ENCODE data around the gene RPL31. TPM values are rescaled to one million over a fixed set of nuclear protein-coding genes. Genes with fewer than 3 reads are reported as not detected.

Gene RPL31
- polyA plus RNA-seq, 10 donors, result 3,258 to 4,486 (median 3,722) TPM

DNA sequence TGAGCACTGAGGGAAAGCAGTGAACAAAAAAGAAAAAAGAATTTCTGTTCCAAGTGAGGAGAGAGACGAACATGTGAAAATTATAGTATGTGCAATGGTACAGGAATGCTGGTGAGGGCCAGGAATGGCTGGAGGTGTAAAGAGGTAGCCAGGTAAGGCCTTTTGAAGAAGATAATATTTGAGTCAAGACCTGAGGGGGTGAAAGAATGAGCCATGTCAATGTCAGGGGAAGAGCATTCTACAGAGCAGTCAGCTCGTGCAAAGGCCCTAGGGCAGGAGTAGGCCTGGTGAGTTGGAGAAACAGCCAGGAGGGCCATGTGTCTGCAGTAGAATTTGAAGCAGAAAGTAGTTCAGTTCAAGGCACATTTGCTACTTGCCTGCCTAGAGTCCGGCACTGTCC, 12.4 kb upstream of the RPL31 start:
- no peak for DNase-seq

DNA sequence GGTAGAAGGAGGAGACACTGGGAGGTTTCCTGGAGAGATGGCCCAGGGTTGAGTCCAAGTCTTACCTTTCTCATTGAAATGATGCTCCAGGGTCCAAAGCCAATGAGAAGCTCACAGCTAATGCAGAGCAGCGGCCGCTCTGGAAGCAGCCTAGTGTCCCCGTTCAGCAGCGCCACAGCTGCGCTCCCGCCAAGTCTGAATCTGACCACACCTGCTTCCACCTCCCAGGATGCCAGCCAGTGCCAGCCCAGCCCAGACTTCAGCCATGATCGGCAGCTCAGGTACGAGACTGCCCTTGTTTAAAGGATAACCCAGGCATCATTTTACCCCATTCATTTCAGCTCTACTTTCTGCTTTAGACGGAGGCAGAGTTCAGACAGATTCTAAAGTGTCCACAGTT, 11.9 kb upstream of the RPL31 start:
- no peak for DNase-seq

DNA sequence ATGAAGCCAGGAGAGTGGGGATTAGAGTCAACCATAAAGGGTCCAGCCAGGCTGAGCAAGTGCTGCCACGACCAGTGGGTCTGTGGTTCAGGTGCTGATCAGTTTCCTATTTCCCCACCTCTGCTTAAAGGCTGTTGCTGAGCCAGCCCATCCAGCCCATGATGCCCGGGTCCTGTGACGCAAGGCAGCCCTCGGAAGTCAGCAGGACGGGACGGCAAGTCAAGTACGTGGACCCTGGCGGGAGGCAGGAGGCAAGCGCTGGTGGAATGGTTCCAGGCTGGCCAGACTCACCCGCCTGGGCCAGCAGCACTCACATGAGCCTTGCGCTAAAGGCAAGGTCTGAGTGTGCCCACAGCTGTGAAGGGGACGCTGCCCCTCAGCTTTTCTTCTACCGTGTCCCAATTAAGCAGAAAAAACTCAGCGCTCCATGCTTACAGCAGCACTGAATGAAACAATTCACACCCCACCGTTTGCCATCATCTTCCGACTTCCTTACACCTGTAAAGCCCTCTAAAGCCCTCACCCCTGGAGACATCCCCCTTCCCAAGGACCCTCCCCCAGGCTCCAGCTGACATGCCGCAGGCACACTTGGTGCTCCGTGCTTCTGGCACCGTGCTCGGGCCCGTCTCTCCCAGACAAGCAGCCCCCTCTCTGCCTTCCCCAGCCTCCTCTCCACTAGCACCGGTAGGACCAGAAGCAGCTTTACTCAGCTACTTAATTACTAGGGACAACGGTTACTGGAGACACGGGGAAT, 11.3 kb upstream of the RPL31 start:
- no peak for DNase-seq

DNA sequence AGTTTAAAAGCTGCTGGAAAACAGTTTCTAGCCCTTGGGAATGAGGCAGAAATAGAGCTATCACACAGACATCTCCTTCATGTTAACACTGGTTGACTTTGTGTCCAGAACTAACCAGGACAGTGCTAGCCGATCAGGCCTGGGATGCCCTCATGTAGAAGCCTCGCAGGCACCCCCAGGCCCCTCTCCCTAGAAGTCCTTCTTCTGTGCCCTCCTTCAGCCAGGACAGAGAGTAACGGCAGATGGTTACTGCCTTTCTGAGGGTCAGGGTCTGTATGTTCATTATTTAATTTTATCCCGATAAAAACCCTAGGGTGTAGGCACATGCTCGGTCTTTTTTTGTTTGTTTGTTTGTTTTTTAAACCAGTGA, 10.7 kb upstream of the RPL31 start:
- no peak for DNase-seq

DNA sequence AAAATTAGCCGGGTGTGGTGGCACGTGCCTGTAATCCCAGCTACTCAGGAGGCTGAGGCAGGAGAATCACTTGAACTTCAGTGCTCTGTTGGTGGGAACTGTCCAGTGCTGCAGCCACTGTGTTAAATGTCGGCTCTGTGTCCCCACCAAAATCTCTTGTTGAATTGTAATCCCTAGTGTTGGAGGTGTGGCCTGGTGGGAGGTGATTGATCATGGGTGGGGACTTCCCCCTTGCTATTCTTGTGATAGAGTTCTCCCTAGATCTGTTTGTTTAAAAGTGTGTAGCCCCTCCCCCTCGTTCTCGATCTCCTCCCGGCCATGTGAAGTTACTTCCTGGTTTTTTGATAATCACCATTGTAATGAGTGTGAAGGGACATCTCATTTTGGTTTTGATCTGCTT, 9.8 kb upstream of the RPL31 start:
- no peak for DNase-seq

DNA sequence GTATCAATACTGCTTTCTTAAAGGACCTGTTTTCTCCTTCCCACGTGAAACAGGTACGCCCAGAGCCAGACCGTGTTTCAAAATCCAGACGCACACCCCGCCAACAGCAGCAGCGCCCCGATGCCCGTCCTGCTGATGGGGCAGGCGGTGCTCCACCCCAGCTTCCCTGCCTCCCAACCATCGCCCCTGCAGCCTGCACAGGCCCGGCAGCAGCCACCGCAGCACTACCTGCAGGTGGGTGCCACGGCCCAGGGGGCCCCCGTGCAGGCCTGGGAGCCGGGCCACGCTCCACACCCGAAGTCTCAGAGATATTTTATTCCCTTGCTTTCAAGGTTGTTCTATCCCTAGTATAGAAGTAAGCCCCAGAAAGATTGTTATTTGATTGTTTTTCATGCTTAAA, 8.8 kb upstream of the RPL31 start:
- no peak for DNase-seq

DNA sequence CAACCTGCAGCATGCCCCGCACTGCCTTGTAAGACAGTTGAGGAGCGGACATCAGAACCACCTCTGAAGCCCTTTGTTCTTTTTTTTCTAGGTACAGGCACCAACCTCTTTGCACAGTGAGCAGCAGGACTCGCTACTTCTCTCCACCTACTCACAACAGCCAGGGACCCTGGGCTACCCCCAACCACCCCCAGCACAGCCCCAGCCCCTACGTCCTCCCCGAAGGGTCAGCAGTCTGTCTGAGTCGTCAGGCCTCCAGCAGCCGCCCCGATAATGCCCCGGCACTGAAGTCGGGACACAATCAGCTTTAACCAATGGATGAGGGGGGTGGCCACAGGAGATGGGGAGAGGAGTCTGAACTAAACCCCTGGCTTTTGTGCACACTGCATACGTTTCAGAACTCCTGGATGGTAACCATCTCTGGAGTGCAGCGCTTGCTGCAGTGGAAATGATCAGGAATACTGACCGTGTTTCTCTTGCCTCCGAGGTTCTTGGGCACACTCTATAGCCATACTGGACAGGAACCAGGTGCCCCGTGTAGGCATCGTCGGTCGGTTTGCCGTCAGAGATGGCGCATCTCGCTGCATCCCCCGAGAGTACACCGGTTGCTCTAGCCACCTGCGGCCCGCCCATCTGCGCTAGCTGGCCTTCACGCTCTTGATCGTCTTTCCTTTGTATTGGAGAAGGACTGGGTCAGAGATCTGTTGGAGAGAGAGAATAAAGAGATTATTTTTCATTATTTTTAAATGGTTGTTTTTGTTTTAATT, 6.6 kb upstream of the RPL31 start:
- DNase-seq, result no peak

DNA sequence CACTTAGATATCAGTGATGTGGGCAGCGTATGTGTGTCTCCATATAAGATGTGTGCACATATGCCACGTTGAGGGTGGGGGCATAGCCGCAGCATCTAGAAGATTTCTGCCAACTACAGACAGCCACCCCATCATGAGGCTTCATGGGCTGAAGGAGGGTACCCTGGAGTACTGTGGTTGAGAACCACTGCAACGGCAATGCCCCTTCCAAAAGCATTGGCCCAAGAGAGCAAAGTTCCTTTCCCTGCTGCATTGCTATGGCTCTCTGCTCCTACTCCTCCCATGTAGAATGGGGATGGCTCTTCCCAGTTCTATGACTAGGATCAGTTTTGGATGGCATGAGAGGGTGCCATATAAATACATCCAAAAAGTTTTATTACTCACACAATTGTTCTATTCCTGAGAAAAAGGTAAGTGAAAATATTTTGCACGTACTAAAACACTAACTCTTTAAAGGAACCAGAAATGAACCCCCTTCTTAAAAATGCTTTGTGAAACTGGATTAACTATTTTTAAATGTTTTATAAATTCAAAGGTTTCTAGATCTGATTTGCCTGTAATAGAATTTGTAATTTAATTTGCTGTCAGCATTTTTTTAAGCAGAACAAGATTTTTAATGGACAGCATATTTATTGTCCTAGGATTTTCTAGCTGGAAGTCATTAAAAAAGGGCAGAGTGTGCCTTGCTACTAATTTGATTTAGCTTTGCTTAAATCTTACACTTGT, 4.4 kb upstream of the RPL31 start:
- no peak for DNase-seq

DNA sequence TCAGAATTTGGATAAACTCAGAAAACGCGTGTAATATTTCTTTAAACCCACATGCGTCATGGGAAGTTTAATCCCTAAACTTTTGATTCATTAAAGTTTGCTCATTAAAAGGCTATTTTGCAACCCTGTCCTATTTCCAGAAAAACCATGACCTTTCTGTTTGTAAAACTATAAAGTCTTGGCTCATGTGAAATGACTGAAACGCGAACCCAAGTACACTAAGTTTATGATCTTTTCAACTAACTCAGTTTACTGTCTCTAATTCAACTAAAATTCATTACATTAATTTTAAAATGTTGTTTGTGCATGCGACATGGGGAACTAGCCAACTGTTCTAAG, 3.9 kb upstream of the RPL31 start:
- DNase-seq, result no peak

DNA sequence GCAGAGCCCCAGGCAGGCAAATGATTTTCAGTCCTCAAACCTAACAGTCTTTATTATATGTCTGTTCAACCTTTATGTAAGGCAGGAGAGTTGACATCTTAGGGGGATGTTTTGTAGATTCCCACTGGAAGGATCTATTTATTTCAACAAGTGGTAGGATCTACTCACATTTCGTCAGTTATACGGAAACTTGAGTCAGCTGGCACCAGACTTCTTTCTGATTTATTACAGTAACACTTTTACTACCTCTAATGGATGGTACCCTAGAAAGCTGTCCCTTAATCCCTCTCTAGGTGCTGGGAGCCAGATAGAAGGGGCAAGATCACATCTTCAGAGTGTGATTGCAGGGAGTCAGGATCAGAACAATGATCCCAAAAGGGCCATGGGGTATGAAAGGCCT, 2.1 kb upstream of the RPL31 start:
- DNase-seq, result no peak

DNA sequence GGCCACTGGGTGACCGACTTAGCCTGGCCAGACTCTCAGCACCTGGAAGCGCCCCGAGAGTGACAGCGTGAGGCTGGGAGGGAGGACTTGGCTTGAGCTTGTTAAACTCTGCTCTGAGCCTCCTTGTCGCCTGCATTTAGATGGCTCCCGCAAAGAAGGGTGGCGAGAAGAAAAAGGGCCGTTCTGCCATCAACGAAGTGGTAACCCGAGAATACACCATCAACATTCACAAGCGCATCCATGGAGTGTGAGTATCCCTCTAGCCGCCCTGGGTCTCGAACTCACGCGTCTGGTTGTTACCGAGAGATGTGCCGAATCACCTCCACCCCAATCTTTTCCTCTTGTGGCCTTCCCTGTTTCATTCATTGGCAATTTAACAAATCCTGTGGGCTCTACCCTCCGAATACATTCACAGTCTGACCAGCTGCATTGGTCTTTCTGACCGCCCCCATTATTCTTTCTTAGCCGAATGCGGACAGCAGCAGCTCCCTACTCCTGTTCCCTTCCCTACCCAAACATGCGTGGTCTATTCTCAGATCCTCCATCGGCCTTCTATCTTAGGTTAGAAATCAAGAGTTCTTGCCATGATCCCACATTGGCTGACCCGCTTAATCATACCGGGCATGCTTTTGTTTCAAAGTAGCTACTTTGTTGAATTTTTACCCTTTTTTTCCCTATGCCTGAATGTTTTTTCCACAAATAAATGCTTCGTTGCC, 631 bp downstream of the RPL31 start:
- DNase-seq, result peak in 1 of 3 donors; percentile 23

DNA sequence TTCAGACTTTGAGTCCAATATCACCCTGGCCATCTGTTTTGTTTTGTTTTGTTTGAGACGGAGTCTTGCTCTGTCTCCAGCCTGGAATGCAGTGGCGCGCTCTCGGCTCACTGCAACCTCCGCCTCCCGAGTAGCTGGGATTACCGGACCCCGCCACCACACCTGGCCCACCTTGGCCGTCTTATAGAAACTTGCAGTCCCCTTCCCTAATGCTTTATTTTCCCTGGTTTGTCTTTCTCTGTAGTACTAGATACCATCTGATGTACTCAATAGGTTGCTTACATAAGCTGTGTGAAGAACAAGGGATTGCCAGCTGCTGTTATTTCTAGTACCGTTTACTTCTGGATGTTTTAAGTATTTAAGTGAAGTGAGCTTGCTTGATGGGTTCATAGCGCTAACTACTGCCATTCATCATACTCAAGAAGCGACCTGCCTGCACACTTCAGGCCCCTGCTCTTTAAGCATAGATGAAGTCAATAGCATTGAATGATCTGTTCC, 1.2 kb downstream of the RPL31 start:
- no peak for DNase-seq

DNA sequence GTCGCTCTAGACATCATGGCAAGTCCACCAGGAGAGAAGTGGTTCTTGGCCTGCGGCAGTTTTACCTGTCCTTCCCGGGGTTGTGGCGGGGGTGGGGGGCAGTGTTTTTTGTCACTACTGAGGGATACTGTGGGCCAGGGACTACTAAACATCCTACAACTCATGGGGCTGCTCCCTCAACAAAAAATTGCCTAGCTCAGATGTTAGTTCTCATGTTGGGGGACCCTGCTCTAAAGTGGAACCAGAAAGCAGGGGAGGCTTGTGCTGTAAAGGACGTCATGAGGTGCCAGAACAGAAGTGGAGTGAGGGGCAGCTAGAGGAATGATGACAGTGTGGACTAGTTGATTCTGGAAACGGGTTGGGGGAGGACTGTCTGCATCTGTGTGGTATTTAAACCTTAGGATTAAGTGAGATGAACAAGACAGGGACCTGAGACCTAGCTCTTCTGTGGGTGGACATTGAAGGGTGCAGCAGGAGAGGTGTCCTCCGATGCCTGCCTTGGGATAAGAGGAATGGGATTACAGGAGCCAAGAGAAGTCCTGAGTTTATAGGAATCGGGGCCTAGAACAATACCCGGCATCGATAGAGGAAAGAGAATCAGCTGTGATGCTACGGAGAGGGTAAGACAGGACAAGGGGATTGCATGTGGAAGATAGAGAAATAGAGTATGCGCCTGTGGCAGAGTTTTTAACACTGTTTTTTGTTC, 2.7 kb downstream of the RPL31 start:
- no peak for DNase-seq

DNA sequence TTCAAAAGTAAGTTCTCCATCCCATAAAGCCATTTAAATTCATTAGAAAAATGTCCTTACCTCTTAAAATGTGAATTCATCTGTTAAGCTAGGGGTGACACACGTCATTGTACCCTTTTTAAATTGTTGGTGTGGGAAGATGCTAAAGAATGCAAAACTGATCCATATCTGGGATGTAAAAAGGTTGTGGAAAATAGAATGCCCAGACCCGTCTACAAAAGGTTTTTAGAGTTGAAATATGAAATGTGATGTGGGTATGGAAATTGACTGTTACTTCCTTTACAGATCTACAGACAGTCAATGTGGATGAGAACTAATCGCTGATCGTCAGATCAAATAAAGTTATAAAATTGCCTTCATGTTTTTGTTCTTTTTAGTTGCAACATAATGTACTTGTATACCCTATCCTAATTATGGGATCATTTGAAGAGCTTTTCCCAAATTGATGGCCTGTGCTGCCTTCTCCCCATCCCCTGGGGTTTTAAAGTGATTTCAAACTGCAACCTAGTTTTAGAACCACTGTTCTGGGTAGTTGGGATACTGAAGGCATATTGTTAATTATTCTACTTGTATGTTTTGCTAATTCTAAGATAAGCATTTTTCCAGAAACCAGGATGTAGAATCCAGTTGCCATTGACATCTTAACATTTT, 4.1 kb downstream of the RPL31 start:
- DNase-seq, result no peak

DNA sequence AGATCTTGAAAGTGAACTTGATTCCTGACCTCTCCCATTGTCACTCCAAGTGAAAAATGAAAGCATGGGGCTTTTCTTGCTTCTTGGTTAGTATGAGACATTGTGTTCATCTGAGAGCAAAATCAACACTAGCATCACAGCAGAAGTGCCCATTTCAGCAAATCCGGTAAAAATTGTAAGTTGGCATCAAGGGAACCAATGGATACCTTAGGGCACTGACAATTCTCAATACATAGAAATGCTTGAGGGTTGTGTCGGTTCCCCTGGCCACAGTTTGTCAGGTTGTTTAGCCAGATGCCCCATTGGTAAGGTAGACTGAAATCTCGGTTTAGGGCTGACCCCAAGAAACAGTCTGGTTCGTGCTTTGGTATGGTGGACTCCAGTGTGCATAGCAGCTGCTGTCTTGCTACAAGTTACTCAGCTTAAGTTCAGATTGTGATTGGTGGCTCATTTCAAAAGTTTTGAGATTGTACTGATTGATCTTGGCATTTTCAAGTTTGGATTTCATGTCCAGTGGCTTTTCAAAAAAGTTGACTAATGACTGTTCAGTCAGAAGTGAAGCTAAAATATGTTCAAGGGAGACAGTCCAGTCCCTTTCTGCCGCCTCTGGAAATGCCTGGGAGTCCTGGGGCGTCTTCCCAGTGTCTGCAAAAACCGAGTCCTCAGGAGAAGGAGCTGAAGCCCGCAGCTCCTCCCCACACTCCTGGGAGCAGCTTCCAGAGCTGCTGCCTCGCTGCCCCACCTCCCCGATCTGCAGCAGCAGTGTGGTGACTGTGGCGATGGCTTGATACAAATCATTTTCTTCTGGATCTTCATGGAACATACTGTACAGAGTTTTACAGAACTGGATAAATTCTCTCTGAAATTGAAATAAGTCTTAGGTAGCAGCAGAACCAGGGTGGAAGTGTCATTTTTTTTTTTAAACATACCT, 5.6 kb downstream of the RPL31 start:
- DNase-seq, result no peak

DNA sequence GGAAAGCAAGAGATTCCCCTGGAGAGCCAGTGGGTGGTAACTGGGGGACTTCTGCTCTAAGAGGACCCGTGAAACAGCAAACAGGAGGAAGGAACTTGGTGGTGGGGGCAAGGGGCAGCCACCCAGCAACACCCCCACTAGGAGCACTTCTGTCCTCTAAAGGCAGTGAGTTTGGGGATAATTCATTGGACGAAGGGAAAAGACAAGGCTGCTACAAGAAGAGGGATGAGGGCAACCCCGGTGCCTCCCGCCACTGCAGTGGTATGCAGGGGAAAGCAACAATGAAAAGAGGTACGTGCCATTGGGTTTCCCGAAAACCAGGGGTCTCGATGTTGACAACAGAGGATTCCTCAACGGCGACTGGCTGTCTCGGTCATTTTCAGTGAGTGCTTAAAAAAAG, 9.1 kb downstream of the RPL31 start:
- DNase-seq, result no peak

DNA sequence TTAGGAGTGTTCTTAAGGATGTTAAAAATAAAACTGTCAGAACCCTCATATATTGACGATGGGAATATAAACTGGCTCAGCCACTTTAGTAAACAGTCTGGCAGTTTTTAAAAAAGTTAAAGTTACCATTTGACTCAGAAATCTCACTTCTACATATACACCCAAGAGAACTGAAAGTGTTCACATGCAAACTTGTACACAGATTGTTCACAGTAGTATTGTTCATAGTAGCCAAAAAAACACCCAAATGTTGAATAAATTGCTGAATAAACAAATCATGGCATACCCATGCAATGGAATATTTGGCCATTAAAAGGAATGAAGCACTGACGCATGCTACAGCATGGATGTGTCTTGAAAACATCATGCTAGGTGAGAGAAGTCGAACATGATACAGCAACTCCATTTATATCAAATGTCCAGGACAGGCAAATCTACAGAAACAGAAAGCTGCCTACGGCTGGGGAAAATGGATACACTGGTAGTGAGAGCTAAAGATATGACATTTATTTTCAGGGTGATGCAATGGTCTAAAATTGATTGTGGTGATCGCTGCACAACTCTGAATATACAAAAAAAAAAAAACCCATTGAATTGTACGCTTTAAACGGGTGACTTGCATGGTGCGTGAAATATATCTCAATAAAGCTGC, 10.1 kb downstream of the RPL31 start:
- DNase-seq, result no peak

DNA sequence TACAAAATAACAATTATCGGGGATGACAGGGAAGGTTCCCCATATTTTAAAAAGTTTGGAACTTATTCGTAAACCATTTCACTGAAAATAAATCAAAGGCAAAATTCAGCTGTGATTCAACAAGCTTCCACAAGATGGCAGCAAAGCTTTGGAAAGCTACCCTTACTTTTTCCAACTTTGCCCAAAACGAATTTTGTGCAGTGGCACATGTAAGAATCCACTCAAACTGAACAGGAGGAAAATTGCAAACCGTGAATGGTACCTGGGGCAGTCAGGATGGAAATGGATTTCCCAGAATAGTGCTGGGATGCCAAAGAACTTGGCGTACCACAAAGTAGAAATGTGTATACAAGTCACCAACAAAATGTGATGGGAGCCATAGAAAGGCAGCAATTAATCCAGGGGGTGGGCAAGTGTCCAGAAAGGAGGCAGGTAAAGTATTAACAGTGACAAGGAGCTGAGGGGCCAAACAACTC, 10.7 kb downstream of the RPL31 start:
- peak; percentile 31 to 67 (median 54) for DNase-seq

DNA sequence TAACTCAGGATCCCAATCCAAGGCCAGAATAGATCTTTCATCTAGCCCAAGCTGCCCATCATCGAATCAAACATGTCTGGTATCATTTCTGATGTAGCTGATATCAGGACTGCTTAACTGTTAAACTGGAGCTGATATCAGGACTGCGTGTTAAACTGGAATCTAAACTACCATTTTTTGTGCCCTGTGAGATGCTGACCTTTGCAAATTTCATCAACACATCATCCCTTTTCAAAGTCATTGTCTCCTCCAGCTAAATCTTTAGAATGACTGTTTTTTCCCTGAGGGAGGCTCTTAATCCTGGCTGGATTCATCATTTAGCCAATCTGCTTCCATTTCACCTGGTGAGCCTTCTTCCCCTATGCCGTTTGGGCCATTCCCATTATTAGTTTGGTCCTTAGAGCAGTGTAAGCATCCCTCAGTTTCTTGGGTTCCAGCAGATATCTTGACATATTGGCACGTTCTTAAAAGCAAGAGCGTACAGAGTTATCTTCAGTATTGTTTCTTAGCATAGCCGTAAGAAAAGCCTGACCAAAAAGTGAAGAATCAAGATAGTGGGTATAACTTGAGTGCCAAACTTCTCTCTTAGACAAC, 12.3 kb downstream of the RPL31 start:
- DNase-seq, result no peak

All from muscle of back (tissue), 11 donors.